ENCODE data around the gene EIF3J.
A peak's percentile ranks its signal among the peaks of the same experiment; 100 is the strongest.

Gene EIF3J

GRCh38 chr15:44500555-44500954, 36.4 kb upstream of the EIF3J start:
- no peak for TF ChIP-seq CTCF (IDR thresholded peaks at IDR 0.05; ENCODE audit: insufficient read depth, low read depth, low read length, missing control alignments)
- DNase-seq (ENCODE audit: low read depth) = peak; percentile 21
- H3K4me3 ChIP-seq (ENCODE audit: low read depth, low read length) = no peak overlapping the region

GRCh38 chr15:44501768-44502366, 35.1 kb upstream of the EIF3J start:
- TF ChIP-seq CTCF (IDR thresholded peaks at IDR 0.05; ENCODE audit: insufficient read depth, low read depth, low read length, missing control alignments) = peak; percentile 48
- H3K4me3 ChIP-seq (ENCODE audit: low read depth, low read length) = no peak overlapping the region
- peak; percentile 41 for DNase-seq (ENCODE audit: low read depth)

- DNase-seq (ENCODE audit: low read depth) = no peak
- no peak for TF ChIP-seq CTCF (IDR thresholded peaks at IDR 0.05; ENCODE audit: insufficient read depth, low read depth, low read length, missing control alignments)
- no peak overlapping the region for H3K4me3 ChIP-seq (ENCODE audit: low read depth, low read length)
These were observed 20.5 kb upstream of the EIF3J start for GRCh38 chr15:44516436-44516835.

- no peak for DNase-seq (ENCODE audit: low read depth)
- no peak overlapping the region for H3K4me3 ChIP-seq (ENCODE audit: low read depth, low read length)
- TF ChIP-seq CTCF (IDR thresholded peaks at IDR 0.05; ENCODE audit: insufficient read depth, low read depth, low read length, missing control alignments) = no peak
These were observed 17.4 kb upstream of the EIF3J start for GRCh38 chr15:44519537-44519936.

GRCh38 chr15:44525018-44525417, 11.9 kb upstream of the EIF3J start:
- TF ChIP-seq CTCF (IDR thresholded peaks at IDR 0.05; ENCODE audit: insufficient read depth, low read depth, low read length, missing control alignments) = no peak
- no peak overlapping the region for H3K4me3 ChIP-seq (ENCODE audit: low read depth, low read length)
- DNase-seq (ENCODE audit: low read depth) = no peak

- no peak overlapping the region for H3K4me3 ChIP-seq (ENCODE audit: low read depth, low read length)
- DNase-seq (ENCODE audit: low read depth) = no peak
- TF ChIP-seq CTCF (IDR thresholded peaks at IDR 0.05; ENCODE audit: insufficient read depth, low read depth, low read length, missing control alignments) = no peak
These were observed 9.7 kb upstream of the EIF3J start for GRCh38 chr15:44527241-44527640.

All from GM12865 (cell line).